Measurements from ENCODE around the gene B4GAT1.

GRCh38 chr11:66365711-66366619 lies 18.5 kb upstream of the B4GAT1 start:
- TF ChIP-seq, protein P1, sequence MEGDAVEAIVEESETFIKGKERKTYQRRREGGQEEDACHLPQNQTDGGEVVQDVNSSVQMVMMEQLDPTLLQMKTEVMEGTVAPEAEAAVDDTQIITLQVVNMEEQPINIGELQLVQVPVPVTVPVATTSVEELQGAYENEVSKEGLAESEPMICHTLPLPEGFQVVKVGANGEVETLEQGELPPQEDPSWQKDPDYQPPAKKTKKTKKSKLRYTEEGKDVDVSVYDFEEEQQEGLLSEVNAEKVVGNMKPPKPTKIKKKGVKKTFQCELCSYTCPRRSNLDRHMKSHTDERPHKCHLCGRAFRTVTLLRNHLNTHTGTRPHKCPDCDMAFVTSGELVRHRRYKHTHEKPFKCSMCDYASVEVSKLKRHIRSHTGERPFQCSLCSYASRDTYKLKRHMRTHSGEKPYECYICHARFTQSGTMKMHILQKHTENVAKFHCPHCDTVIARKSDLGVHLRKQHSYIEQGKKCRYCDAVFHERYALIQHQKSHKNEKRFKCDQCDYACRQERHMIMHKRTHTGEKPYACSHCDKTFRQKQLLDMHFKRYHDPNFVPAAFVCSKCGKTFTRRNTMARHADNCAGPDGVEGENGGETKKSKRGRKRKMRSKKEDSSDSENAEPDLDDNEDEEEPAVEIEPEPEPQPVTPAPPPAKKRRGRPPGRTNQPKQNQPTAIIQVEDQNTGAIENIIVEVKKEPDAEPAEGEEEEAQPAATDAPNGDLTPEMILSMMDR (IDR thresholded peaks at IDR 0.05): no peak
- TF ChIP-seq EP300 (IDR thresholded peaks at IDR 0.05) (no peak), POLR2A (IDR thresholded peaks at IDR 0.05) (no peak)

Data from stomach (tissue), 4 donors.